Stimulated activated CD8-positive, alpha-beta memory T cell treated with anti-CD3 and anti-CD28 coated beads, Interleukin-7, amount 100 ng/mL, for 48 hours (primary cell): ENCODE measurements around the gene ZNF638.
"Not testable (repeated sequence)": the region's sequence is repeated elsewhere in the genome, so short reads cannot be mapped to it uniquely, and the experiment has no call there.

ENCODE experiments used
- DNase-seq, 2 donors: peaks; one replicate each; pipeline ENCODE4 v3.0.0-alpha.2; 2020; ENCODE audit warnings: low read depth in 1 of 2; ENCODE audit errors: extremely low read depth in 1 of 2

Gene ZNF638

DNA sequence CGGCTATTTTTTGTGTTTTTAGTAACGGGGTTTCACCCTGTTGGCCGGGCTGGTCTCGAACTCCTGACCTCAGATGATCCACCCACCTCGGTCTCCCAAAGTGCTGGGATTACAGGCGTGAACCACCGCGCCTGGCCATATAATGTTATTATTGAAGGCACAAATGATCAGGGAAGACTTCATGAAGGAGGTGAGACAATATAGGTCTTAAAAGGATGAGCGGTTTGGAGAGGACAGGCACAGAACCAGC is 326 bp upstream of the ZNF638 start:
- not testable (repeated sequence) for DNase-seq

DNA sequence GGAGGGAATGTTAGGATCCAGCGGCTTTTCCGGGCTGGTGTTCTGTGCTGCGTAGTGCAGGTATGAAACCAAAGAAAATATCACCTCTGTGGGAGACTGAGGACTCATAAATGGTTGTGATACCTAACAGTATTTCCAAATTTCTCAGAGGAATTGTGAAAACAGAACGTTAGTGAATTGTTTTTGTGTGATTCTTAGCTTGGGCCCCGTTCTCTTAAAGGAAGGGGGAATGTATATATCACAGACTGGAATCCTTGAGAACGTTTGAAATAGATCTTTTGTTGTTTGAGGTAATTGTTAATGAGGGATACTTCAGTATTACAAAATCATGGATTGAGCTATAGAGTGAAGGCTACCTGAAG is 834 bp downstream of the ZNF638 start:
- DNase-seq: no peak

DNA sequence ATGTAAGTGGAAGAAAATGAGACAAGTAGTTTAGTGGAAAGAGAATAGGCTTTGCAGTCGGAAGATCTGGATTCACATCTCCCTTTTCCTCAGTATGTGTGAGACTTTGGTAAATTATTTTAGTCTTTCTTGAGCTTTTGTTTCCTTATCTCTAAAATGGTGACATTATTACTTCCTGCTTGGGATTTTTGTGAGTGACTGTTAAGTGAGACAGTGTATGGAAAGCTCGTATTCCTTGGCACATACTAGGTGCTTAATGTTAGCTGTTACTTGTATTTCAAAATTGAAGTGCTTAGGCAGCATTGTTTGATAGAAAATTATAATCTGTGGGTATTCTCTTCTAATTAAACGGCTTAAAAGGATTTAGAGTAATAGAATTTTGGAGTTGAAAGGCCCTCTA is 2.0 kb downstream of the ZNF638 start:
- no peak for DNase-seq

DNA sequence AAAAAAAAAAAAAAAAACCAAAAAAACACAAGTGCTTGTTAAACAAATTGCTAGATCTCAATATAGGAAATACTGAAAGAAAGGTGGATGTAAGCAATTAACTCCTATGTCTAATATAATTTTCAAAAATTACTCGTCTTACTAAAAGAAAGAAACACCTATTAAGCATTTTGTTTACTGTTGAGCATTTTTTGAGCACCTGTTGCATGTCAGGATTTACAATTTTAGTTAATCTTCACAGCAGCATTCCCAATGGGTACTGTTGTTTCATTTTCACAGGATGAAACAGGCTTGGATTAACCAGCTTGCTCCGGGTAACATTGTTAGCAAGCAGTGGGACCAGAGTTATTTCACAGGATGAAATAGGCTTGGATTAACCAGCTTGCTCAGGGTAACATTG is 4.8 kb downstream of the ZNF638 start:
- no peak for DNase-seq

DNA sequence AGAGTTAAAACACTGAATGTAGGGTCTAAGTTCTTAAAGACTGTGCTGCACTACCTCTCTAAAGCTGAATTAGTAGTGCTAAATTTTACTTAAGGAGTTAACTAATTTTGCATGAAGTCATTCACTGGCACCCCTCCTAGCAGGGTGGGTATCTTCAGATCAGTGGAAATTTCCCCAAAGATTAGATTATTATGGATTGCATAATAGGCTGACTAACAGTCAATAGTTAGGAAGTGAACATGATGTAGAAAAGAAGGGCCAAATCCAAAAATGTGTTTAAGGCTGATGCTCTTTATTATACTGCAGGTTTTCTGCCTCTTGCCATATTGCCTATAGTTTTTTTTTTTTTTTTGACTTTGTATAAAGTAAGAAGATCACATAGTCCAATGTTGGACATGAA is 5.2 kb downstream of the ZNF638 start:
- DNase-seq: no peak

DNA sequence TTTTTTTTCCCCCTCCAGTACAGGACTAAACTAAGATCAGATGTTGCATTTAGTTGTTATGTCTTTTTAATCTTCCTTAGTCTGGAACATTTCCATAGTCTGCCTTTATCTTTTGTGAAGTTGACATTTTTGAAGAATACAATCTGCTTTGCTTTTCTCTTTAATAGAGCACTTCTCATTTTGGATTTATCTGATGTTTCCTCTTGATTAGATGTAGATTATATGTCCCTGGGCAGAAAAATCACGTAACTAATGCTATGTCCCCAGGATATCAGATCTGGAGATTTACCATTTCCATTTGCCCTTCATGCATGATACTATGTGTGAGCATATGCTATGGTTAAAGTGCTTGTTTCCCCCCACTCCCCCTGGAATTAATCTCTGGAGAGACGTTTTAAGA is 6.2 kb downstream of the ZNF638 start:
- DNase-seq: no peak

DNA sequence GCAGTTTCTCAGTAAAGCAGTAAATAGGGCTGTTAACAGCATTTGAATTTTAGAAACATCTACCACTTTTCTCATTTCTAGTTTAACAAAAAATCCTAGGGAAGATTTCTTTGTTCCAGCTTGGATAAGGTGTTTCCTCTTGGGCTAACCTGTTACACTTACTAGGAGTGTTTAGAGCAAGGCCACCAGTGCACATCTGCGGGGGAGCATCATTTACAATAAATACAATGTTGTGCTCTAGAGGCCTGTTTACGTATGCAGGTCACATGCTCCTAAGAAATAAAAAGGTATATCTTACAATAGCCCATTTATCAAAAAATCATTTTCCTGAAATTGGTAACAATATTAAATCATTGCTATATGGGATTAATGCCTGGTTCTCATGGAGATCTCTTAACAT is 8.1 kb downstream of the ZNF638 start:
- DNase-seq: no peak

DNA sequence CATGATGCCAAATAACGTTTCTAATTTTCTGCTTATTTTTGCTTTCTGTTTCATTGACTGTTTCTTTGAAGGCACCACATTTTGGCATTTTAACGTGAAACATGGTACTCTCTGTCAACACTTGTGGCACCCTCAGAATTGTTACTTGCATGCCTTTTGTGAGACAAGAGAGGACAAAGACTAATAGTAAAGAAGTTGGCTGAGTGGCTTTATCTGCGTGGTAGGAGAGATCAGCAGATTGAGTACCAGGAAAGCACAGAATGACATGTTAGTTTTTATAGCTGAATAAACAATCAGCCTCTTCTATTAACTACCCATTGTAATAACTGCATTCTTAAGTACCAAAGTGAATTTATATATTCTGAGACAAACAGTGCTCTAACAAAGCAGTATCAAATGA is 8.6 kb downstream of the ZNF638 start:
- no peak for DNase-seq

DNA sequence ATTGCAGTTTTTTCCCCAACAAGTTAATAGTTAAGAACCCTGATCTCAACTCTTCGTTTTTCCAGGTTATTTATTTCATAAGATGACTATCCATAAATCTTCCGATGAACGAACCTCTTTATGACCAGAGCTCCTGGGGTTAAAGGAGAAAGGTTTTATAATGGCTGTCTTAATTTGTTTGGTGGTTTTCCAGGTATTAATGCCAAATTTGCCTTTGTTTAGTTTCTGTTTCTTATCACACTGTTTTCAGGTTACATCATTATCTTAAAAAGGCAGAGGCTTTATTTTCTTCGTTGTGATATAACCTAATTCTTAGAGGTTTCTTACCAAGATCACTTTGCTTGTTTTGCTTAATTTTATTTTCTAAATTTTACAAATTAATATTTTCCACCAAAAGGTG is 10.1 kb downstream of the ZNF638 start:
- no peak for DNase-seq

DNA sequence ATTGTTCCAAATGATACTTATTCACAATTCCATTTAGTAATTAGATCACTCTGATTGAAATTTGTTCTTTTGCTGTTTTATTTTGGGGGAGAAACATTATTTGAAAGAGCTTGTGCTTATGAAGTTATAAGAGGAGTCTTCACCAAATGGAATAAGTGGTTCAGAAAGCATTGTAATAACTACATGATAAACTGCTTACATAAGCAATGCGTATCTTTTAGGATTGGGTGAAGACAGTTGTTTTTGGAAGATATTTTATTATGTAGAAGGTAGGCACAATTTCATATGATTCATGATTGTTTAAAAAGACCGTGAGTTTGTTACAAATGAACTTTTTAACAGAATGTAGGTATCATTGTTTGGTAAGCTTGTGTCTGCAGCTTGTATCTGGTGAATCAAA is 14.5 kb downstream of the ZNF638 start:
- DNase-seq: no peak

DNA sequence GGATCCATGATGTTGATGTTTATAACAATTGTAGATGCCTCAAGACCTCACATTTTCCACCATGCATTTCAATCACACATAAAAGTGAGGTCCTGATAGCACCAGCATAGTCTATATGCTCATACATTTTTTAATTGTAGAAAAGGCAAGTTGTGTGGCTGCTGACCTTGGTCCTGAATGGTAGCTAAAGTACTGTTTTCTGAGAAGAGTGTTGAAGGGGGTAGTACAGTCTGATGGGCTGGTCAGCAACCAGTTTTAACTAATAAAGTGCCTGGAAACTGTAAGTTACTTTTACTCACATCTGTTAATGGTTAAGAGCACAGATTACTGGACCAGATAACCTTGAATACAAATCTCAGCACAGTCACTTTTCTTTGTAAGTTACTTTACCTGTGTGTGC is 15.9 kb downstream of the ZNF638 start:
- no peak for DNase-seq

DNA sequence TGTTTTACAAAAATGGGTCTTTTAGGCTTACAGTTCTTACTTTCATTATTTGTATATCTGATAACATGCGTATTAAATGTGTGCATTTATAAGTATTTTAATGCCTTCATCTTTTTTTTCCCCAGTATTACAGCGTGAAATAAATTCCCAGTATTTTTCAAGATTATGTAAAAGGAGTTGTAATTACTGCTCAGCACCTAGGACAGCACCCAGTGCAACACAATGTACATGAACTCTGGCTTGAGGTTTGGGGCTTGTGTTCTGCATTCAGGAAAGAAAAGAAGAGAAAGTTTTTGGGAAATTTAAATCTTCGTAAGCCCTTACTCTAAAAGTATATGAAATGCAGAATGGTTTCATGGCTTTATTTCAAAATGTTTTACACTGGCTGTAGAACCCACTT is 16.7 kb downstream of the ZNF638 start:
- DNase-seq: no peak

DNA sequence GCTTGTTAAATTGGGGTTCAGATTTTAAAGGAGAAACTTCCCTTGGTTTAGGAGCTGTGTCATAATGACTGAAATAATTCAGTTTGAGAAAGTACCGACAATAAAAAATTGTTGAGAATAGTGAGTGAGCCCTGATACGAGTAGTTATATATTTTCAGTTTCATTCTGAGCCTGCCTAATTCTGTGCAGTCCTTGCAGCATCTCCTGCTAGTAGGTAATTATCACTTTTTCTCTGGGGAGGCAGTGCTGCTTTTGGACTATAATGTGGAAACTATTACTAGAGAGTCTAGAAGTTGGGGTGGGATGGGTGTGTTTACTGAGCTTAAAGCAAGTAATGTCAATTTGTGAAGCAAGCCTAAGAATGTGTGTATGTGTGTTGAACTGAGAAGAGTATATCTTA is 21.7 kb downstream of the ZNF638 start:
- DNase-seq: no peak

DNA sequence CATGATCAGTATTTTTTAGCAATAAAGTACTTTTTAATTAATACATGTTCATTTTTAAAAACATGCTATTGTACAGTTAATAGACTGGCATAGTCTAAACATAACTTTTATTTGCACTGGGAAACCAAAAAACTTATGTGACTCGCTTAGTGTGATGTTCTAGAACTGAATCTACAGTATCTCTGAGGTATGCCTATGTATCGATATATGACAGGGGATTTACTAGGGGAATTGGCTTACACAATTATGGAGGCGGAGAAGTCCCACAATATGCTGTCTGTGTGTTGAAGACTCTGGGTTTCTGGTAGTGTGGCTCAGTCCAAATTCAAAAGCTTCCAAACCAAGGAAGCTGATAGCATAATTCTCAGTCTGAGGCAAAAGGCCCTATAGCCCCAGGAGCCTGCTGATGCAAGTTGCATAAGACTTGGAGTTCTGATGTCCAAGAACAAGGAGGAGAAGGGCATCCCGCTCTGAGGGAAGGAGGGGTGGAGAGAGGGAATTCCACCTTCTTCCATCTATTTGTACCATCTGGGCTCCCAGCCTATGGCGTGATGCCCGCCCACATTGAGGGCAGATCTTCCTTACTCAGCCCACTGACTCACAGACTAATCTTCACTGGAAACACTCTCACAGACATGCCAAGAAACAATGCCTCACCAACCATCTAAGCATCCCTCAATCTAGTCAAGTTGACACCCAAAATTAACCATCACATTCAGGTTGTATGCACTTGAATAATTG is 27.5 kb downstream of the ZNF638 start:
- DNase-seq: peak in 1 of 2 donors; percentile 15

DNA sequence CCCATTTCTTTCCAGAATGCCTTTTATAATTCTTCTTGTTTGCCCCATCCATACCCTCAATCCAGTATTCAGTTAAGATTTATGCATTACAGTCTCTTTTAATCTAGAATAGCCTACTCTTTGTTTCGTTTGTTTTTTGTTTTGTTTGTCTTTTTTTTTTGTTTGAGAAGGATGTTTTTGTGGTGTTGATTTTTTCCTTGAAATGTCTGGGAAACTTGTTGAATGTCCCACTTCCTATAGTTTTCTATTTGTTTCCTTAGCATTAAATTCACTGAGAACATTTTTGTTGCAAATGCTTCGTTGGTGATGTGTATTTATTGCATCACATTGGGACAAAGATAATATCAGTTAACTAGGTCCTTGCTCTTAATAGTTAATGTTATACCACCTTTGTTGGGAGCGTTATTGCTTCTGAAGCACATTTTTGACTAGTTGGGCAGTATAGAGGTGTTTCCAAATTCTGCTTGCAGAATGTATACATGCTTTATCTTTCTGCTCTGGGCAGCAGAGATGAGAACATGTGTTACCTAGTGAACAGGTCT is 28.9 kb downstream of the ZNF638 start:
- no peak for DNase-seq

DNA sequence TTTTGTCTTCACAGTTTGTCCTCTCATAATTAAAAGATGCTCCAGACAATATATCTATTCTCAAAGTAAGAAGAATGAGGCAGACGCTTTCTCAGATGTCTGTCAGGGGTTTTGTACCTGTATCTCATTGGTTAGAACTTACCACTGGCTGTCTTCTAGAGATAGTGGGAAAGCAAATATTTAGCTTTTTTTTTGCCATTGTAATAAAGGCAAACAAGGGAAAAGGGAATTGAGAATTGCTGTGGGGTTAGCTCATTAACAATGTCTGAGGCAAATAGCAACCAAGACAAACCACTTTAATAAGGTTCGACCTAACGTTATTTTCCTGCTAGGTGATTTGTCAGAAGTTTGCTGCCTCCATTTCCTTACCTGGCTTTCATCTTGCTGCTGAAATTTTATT is 30.0 kb downstream of the ZNF638 start:
- no peak for DNase-seq

DNA sequence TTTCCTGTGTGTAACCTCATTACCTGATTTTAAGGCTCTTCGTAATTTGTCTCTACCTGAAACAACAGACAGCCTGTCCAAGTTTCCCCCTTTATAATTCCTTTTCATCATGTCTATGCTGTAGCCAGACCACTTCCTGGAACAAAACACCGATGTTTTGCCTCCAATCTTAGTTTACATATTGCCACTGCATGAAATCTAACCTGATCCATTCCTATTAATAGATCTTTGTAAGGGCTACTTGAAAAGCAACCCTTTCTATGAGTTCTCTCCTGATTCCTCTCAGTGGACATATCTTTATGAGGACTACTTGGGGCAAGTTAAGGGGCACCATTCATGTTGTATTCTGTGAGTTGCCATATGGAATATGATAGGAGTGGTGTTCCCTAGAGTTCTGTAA is 30.9 kb downstream of the ZNF638 start:
- no peak for DNase-seq

DNA sequence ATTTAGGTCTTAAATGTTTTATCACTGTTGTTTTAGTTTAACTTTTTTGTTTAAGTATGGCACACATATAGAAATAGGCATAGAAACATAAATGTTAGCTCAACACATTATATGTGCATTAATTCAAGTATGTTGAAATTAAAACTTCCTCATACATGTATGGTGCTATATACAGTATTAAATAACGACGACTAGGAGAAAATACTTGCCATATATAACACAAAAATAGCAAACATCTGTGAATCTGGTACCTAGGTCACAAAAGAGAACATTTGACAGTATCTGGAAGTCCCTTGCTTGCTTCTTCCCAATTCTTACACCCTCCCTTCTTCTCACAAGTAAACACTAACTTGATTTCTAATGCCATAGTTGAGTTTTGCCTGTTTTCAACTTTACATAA is 38.4 kb downstream of the ZNF638 start:
- DNase-seq: no peak

DNA sequence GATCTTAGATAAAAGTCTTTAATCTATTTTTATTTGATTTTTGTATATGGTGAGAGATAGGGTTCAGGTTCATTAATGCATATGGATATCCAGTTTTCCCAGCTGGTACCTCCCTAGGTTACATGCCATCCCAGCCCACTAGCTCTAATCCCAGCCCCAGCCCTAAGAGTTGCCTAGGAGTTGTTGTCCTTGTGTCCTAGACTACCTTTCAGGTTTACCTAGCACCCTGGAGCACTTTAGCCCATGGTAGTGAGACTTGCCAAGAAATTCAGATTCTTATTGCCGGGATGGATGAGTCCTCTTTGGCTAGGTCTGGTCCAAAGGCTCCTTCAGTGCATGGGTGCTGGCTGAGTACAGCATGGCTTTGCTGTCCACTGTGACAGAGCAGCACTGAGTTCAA is 40.5 kb downstream of the ZNF638 start:
- no peak for DNase-seq

DNA sequence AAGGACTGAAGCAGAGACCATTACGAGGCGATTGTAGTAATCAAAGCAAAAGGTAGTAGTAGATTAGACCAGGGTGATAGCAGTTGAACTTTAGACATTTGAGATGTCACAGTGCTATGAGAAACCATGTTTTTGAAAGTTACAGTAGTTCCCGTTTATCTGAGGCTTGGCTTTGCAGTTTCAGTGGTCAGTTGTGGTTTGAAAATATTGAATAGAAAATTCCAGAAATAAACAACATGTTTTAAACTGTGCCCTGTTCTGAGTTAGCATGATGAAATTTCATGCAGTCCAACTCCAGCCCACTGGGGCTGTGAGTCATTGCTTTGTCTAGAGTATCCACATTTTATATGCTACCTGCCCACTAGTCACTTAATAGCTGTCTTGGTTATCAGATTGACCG is 47.5 kb downstream of the ZNF638 start:
- no peak for DNase-seq

DNA sequence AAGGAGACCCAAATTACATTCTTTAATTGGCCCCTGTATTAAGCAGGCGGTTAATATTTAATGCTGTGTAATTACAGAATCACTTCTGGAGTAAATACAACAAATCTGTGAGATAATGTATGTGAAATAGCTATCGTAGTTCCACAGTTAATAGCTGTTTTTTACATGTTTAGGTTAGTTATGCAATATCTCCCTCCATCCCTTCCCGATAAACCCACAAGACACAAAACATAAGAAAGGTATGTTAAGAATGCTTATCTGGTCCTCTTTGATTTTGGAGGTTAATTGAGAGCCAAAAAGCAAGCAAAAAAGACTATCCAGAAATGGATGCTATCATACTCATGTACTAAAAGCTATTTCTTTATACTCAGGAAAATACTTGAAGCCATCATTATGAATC is 49.1 kb downstream of the ZNF638 start:
- DNase-seq: no peak

DNA sequence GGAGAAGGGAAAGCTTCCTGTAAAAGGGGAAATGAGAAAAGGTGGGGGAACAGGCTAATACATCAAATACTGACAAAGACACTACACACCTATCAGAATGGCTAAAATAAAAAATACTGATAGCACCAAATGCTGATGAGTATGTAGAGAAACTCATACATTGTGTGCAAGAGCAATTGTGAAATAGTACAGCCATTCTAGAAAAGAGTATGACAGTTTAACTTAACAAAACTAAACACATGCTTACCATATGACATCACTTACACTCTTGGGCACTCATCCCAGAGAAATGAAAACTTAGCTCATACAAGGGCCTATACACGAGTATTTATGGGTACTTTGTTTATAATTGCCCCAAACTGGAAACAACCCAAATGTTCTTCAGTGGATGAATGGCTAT is 53.4 kb downstream of the ZNF638 start:
- no peak for DNase-seq

DNA sequence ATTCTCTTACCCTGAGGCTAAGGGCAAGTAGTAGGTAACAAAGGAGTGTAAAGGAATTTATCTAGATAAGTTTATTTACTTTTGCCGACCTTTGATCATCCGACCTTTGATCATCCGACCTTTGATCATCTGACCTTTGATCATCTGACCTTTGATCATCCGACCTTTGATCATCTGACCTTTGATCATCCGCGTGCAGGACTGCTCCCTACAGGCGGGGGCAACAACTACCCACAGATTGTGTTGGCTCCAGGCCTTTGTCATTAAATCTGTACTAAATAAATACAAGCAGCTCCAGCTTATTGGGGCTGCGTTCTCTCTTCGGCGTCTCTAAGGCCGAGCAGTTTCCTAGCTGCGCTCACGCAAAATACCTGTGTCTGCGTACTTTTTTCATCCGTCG is 56.6 kb downstream of the ZNF638 start:
- DNase-seq: no peak
